H9 (cell line): ENCODE measurements around the gene CTDNEP1. TPM values are rescaled to one million over a fixed set of nuclear protein-coding genes. Genes with fewer than 3 reads are reported as not detected.

ENCODE experiments used
- DNase-seq: peaks from one replicate; pipeline ENCODE4 v3.0.0-alpha.2; 2017
- H2AFZ ChIP-seq: one replicate; pipeline ENCODE4 v1.6.1; 2013; ENCODE audit warnings: mild to moderate bottlenecking, low read length, control low read depth, moderate library complexity
- H2AK5ac ChIP-seq: 2 replicates; pipeline ENCODE4 v1.6.1; 2013; ENCODE audit warnings: low read length, control low read depth, mixed read lengths; ENCODE audit not compliant: insufficient read length
- H2BK120ac ChIP-seq: one replicate; pipeline ENCODE4 v1.6.1; 2013; ENCODE audit warnings: low read depth, mild to moderate bottlenecking, low read length, control low read depth, inconsistent platforms; ENCODE audit not compliant: poor library complexity, severe bottlenecking
- H2BK12ac ChIP-seq: 2 replicates; pipeline ENCODE4 v1.6.1; 2013; ENCODE audit warnings: low read length, control low read depth, mixed read lengths, low read depth; ENCODE audit not compliant: insufficient read length
- H2BK15ac ChIP-seq: 2 replicates; pipeline ENCODE4 v1.6.1; 2013; ENCODE audit warnings: low read depth, low read length, control low read depth
- H2BK20ac ChIP-seq: one replicate; pipeline ENCODE4 v1.6.1; 2013; ENCODE audit warnings: low read depth, mild to moderate bottlenecking, low read length, control low read depth, inconsistent platforms; ENCODE audit not compliant: poor library complexity, severe bottlenecking
- H2BK5ac ChIP-seq: 2 replicates; pipeline ENCODE4 v1.6.1; 2013; ENCODE audit warnings: low read length, control low read depth, mixed read lengths; ENCODE audit not compliant: insufficient read length
- H3K14ac ChIP-seq: 2 replicates; pipeline ENCODE4 v1.6.1; 2013; ENCODE audit warnings: low read length, control low read depth; ENCODE audit not compliant: insufficient read depth
- H3K18ac ChIP-seq: 2 replicates; pipeline ENCODE4 v1.6.1; 2013; ENCODE audit warnings: low read depth, mild to moderate bottlenecking, mixed read lengths, low read length, control low read depth; ENCODE audit not compliant: insufficient read length
- H3K23ac ChIP-seq: 2 replicates; pipeline ENCODE4 v1.6.1; 2013; ENCODE audit warnings: low read length, control low read depth, mixed read lengths, low read depth; ENCODE audit not compliant: insufficient read length
- H3K23me2 ChIP-seq: 2 replicates; pipeline ENCODE4 v1.6.1; 2013; ENCODE audit warnings: low read depth, mild to moderate bottlenecking, mixed read lengths, low read length, control low read depth; ENCODE audit not compliant: insufficient read length, poor library complexity, severe bottlenecking
- H3K27ac ChIP-seq: 2 replicates; pipeline ENCODE4 v1.5.1; 2013; ENCODE audit warnings: low read length, control low read depth, mixed read lengths, low read depth; ENCODE audit not compliant: insufficient read length
- H3K27me3 ChIP-seq: 2 replicates; pipeline ENCODE4 v1.6.1; 2013; ENCODE audit warnings: low read length, control low read depth, inconsistent platforms; ENCODE audit not compliant: insufficient read depth
- H3K4ac ChIP-seq: 2 replicates; pipeline ENCODE4 v1.6.1; 2013; ENCODE audit warnings: low read depth, mild to moderate bottlenecking, control low read depth, inconsistent platforms, low read length, moderate library complexity
- H3K4me1 ChIP-seq: 2 replicates; pipeline ENCODE4 v1.6.1; 2013; ENCODE audit warnings: low read length, control low read depth, inconsistent platforms; ENCODE audit not compliant: insufficient read depth
- H3K4me2 ChIP-seq: 2 replicates; pipeline ENCODE4 v1.6.1; 2013; ENCODE audit warnings: low read length, control low read depth, mixed read lengths; ENCODE audit not compliant: insufficient read length, insufficient read depth
- H3K56ac ChIP-seq: 2 replicates; pipeline ENCODE4 v1.6.1; 2013; ENCODE audit warnings: low read depth, mild to moderate bottlenecking, mixed read lengths, low read length, control low read depth; ENCODE audit not compliant: insufficient read length
- H3K79me1 ChIP-seq: 2 replicates; pipeline ENCODE4 v1.6.1; 2013; ENCODE audit warnings: low read depth, mild to moderate bottlenecking, moderate library complexity, low read length, control low read depth, inconsistent platforms; ENCODE audit not compliant: insufficient read depth, poor library complexity, severe bottlenecking
- H3K79me2 ChIP-seq: 2 replicates; pipeline ENCODE4 v1.6.1; 2013; ENCODE audit warnings: low read length, control low read depth, inconsistent platforms; ENCODE audit not compliant: insufficient read depth
- H3K9ac ChIP-seq: 2 replicates; pipeline ENCODE4 v1.6.1; 2013; ENCODE audit warnings: low read length, control low read depth, mixed read lengths; ENCODE audit not compliant: insufficient read length; ENCODE audit errors: extremely low read depth
- H3K9me3 ChIP-seq: one replicate; pipeline ENCODE4 v1.6.1; 2013; ENCODE audit warnings: low read depth, low read length, inconsistent platforms; ENCODE audit not compliant: control insufficient read depth
- H3T11ph ChIP-seq: one replicate; pipeline ENCODE4 v1.6.1; 2013; ENCODE audit warnings: mild to moderate bottlenecking, low read length, control low read depth, inconsistent platforms
- H4K20me1 ChIP-seq: one replicate; pipeline ENCODE4 v1.6.1; 2013; ENCODE audit not compliant: control insufficient read depth, insufficient read length, insufficient read depth
- H4K5ac ChIP-seq: 2 replicates; pipeline ENCODE4 v1.6.1; 2013; ENCODE audit warnings: low read depth, mild to moderate bottlenecking, mixed read lengths, low read length, control low read depth; ENCODE audit not compliant: insufficient read length
- H4K8ac ChIP-seq: replicated peaks from 2 replicates; pipeline ENCODE4 v1.6.1; 2013; ENCODE audit warnings: low read length, control low read depth, mixed read lengths, low read depth; ENCODE audit not compliant: insufficient read length
- H4K91ac ChIP-seq: 2 replicates; pipeline ENCODE4 v1.6.1; 2013; ENCODE audit warnings: low read depth, mild to moderate bottlenecking, moderate library complexity, mixed read lengths, low read length, control low read depth; ENCODE audit not compliant: insufficient read length
- H3K27ac Mint-ChIP-seq, 3 experiments: 2 replicates in 2 of 3; 3 replicates in 1 of 3; pipeline ENCODE4 v1.8.0; 2020 to 2021; ENCODE audit warnings: mixed read lengths in 3 of 3, mild to moderate bottlenecking in 1 of 3, moderate library complexity in 1 of 3
- H3K27me3 Mint-ChIP-seq: 2 replicates; pipeline ENCODE4 v1.8.0; 2021; ENCODE audit warnings: low read depth, mild to moderate bottlenecking, moderate library complexity, mixed read lengths
- H3K36me3 Mint-ChIP-seq, 3 experiments: 2 replicates in 2 of 3; 3 replicates in 1 of 3; pipeline ENCODE4 v1.8.0; 2020 to 2021; ENCODE audit warnings: low read depth in 3 of 3, mixed read lengths in 3 of 3; ENCODE audit not compliant: insufficient read depth in 1 of 3
- H3K4me1 Mint-ChIP-seq, 2 experiments: 2 replicates each; pipeline ENCODE4 v1.8.0; 2020; ENCODE audit warnings: mixed read lengths in 2 of 2
- H3K4me3 Mint-ChIP-seq, 2 experiments: 2 replicates in 1 of 2; 3 replicates in 1 of 2; pipeline ENCODE4 v1.8.0; 2020 to 2021; ENCODE audit warnings: mild to moderate bottlenecking in 2 of 2, mixed read lengths in 2 of 2, moderate library complexity in 1 of 2
- H3K9me3 Mint-ChIP-seq, 2 experiments: 2 replicates in 1 of 2; 3 replicates in 1 of 2; pipeline ENCODE4 v1.8.0; 2020; ENCODE audit warnings: mild to moderate bottlenecking in 2 of 2, mixed read lengths in 2 of 2, moderate library complexity in 1 of 2
- WGBS: extraction: QIAGEN DNeasy Blood & Tissue Kit; methylation state at CpG from one replicate; pipeline ENCODE4 v1.1.7; 2013; ENCODE audit warnings: missing lambda C conversion rate, low lambda C conversion rate, mixed read lengths; ENCODE audit not compliant: insufficient read length; ENCODE audit errors: extremely low coverage; 5-methylcytosine and 5-hydroxymethylcytosine counted together
- total RNA-seq: library from RNA; stranded (reverse); gene quantifications from 2 replicates; pipeline ENCODE4 v1.2.1, GENCODE V29; 2021
- TF ChIP-seq, protein P1 (sequence below): fragments of 200-600 bp; sonication (generic); conservative IDR thresholded peaks from 3 replicates; pipeline ENCODE4 v1.8.0; 2021; ENCODE audit warnings: antibody characterized with exemption, mild to moderate bottlenecking

The CTDNEP1 gene
- total RNA-seq, 1 experiment from 2014 or later: 134 TPM

DNA sequence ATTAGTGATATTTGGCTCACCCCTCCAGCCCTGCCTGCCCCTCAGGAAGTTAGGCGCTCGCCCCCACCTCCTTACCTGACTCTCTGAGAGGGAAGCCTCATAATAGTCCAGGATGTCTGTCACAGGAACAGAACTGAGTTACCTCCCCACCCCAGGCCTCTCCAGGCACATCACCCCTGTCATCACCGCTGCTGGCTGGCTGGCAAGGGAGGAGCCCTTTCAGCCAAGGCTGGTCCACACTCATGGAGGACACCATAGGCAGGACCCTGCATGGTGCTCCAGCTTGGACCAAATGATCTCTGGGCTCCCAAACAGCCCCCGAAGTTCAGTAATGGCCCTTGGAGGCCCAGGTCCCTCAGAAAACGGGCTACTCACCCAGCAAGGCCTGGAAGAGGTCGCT, 33.4 kb downstream of the CTDNEP1 start:
- Histone ChIP-seq H3K4ac (no peak overlapping the region), H2AK5ac (no peak overlapping the region), H4K91ac (no peak overlapping the region), H3K23ac (no peak overlapping the region), H4K5ac (no peak overlapping the region), H3K27ac (no peak overlapping the region), H2BK5ac (no peak overlapping the region), H3K9ac (no peak overlapping the region), H2BK12ac (no peak overlapping the region), H3K18ac (no peak overlapping the region), H4K8ac (no peak overlapping the region), H2BK20ac (no peak overlapping the region), H2BK120ac (no peak overlapping the region), H2AFZ (no peak overlapping the region), H3K79me2 (no peaks in the 10 kb centered on the region), H3K4me1 (no peaks in the 10 kb centered on the region; the same call in 1 of the 2 replicates), H3T11ph (no peak overlapping the region), H3K79me1 (no peaks in the 10 kb centered on the region), H3K4me2 (peak overlapping the region; percentile 40), H4K20me1 (no peaks in the 10 kb centered on the region), H3K14ac (no peak overlapping the region), H3K9me3 (no peaks in the 10 kb centered on the region), H3K56ac (no peak overlapping the region), H2BK15ac (no peak overlapping the region), H3K23me2 (peaks cover 23% of the 10 kb centered on the region), H3K27me3 (no peaks in the 10 kb centered on the region)
- Mint-ChIP-seq H3K36me3 (peaks cover 8 to 29% (median 21%) of the 10 kb centered on the region in 3 experiments; a peak in 6 of 7 replicates), H3K27me3 (no peaks in the 10 kb centered on the region; the same call in none of the 2 replicates), H3K27ac (peak overlapping the region in 1 of 3 experiments; percentile 23; a peak in 1 of 7 replicates), H3K4me3 (peak overlapping the region; percentile 95 to 97), H3K9me3 (no peaks in the 10 kb centered on the region; a peak in 1 of 5 replicates), H3K4me1 (peaks cover 58 to 61% of the 10 kb centered on the region in 2 experiments)
- no CpG with 5 or more reads among the region's 6 CpGs for WGBS
- TF ChIP-seq, protein P1, sequence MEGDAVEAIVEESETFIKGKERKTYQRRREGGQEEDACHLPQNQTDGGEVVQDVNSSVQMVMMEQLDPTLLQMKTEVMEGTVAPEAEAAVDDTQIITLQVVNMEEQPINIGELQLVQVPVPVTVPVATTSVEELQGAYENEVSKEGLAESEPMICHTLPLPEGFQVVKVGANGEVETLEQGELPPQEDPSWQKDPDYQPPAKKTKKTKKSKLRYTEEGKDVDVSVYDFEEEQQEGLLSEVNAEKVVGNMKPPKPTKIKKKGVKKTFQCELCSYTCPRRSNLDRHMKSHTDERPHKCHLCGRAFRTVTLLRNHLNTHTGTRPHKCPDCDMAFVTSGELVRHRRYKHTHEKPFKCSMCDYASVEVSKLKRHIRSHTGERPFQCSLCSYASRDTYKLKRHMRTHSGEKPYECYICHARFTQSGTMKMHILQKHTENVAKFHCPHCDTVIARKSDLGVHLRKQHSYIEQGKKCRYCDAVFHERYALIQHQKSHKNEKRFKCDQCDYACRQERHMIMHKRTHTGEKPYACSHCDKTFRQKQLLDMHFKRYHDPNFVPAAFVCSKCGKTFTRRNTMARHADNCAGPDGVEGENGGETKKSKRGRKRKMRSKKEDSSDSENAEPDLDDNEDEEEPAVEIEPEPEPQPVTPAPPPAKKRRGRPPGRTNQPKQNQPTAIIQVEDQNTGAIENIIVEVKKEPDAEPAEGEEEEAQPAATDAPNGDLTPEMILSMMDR: no peak
- DNase-seq: no peak
